Upper lobe of right lung (tissue), 1 donor: ENCODE measurements around the gene STXBP2. TPM values are rescaled to one million over a fixed set of nuclear protein-coding genes. Genes with fewer than 3 reads are reported as not detected.
A peak's percentile ranks its signal among the peaks of the same experiment; 100 is the strongest.

Experiments
- ATAC-seq: fragments of 200-7000 bp; cut with Tn5 transposase; one replicate; pipeline ENCODE4 v1.9.1; 2020; ENCODE audit warnings: mild to moderate bottlenecking, moderate library complexity
- DNase-seq: peaks from one replicate; pipeline ENCODE4 v3.0.0-alpha.2; 2020
- H3K27ac ChIP-seq: fragments of 200-600 bp; one replicate; pipeline ENCODE4 v1.8.0; 2022
- H3K27me3 ChIP-seq: fragments of 200-600 bp; one replicate; pipeline ENCODE4 v1.8.0; 2022; ENCODE audit warnings: mild to moderate bottlenecking
- H3K36me3 ChIP-seq: fragments of 200-600 bp; one replicate; pipeline ENCODE4 v1.8.0; 2022
- H3K4me1 ChIP-seq: fragments of 200-600 bp; one replicate; pipeline ENCODE4 v1.8.0; 2022
- H3K4me3 ChIP-seq: fragments of 200-600 bp; one replicate; pipeline ENCODE4 v1.8.0; 2022; ENCODE audit warnings: mild to moderate bottlenecking
- H3K9me3 ChIP-seq: fragments of 200-600 bp; one replicate; pipeline ENCODE4 v1.8.0; 2022
- CTCF ChIP-seq: fragments of 200-600 bp; IDR thresholded peaks from one replicate; pipeline ENCODE4 v1.8.0; 2022; ENCODE audit warnings: antibody characterized with exemption
- intact Hi-C: fragments of 100-400 bp; cut with DNase I; formaldehyde crosslinking; loops from one replicate; pipeline ENCODE4 v1.11.0; 2022
- total RNA-seq: library from RNA; stranded (reverse); fragmentation: NEBNext Ultra II Directional; extraction: Animal tissue kit (Norgen Biotek cat#: 25700); gene quantifications from one replicate; pipeline ENCODE4 v1.2.1, GENCODE V29; 2021
- donor health status: DM: no; HTN: yes; CAD: no; lungs with severe emphysema.

STXBP2 gene
- total RNA-seq, 1 donor from 2014 or later: 162 TPM

- Histone ChIP-seq H3K36me3 (peaks cover 43% of the 10 kb centered on the region), H3K4me3 (no peak overlapping the region), H3K9me3 (no peaks in the 10 kb centered on the region), H3K27me3 (no peaks in the 10 kb centered on the region), H3K4me1 (peaks cover 8% of the 10 kb centered on the region), H3K27ac (peak overlapping the region; percentile 78)
- ATAC-seq: no peak
- no peak for TF ChIP-seq CTCF
- intact Hi-C loops: no loop called here
- DNase-seq: peak; percentile 65
Observed at GRCh38 chr19:7617735-7618134, 19.2 kb upstream of the STXBP2 start.

GRCh38 chr19:7618348-7618747 lies 18.6 kb upstream of the STXBP2 start:
- Histone ChIP-seq H3K9me3 (no peaks in the 10 kb centered on the region), H3K4me3 (no peak overlapping the region), H3K27me3 (no peaks in the 10 kb centered on the region), H3K36me3 (peaks cover 49% of the 10 kb centered on the region), H3K4me1 (peaks cover 8% of the 10 kb centered on the region), H3K27ac (peak overlapping the region; percentile 78)
- DNase-seq (peak; percentile 68), ATAC-seq (no peak)
- intact Hi-C loops: no loop called here
- TF ChIP-seq CTCF: no peak

- H3K4me3 ChIP-seq: no peak overlapping the region
- intact Hi-C loops: no loop called here
- ATAC-seq: peak; percentile 87
- H3K9me3 ChIP-seq: no peaks in the 10 kb centered on the region
- H3K27me3 ChIP-seq: no peaks in the 10 kb centered on the region
- TF ChIP-seq CTCF: no peak
- peaks cover 8% of the 10 kb centered on the region for H3K4me1 ChIP-seq
- H3K36me3 ChIP-seq: peaks cover 54% of the 10 kb centered on the region
- peak; percentile 96 for DNase-seq
- peak overlapping the region; percentile 78 for H3K27ac ChIP-seq
Observed at GRCh38 chr19:7618771-7619510, 18.0 kb upstream of the STXBP2 start.

- H3K27ac ChIP-seq: peak overlapping the region; percentile 83
- DNase-seq: no peak
Observed at GRCh38 chr19:7619671-7620441, 17.1 kb upstream of the STXBP2 start.

More at GRCh38 chr19:7619671-7620441, 17.1 kb upstream of the STXBP2 start:
- intact Hi-C loops: no loop called here
- ATAC-seq: no peak
- Histone ChIP-seq H3K4me3 (no peak overlapping the region), H3K4me1 (peaks cover 8% of the 10 kb centered on the region), H3K9me3 (no peaks in the 10 kb centered on the region), H3K36me3 (peaks cover 63% of the 10 kb centered on the region), H3K27me3 (no peaks in the 10 kb centered on the region)
- TF ChIP-seq CTCF: no peak
